NCI-H128 (cell line): ENCODE measurements around the gene PUSL1.

ENCODE experiments used
- DNase-seq: peaks from one replicate; lab custom pipeline; 2025; ENCODE audit not compliant: unreplicated experiment; lab: John Stamatoyannopoulos, UW

Gene PUSL1

DNA sequence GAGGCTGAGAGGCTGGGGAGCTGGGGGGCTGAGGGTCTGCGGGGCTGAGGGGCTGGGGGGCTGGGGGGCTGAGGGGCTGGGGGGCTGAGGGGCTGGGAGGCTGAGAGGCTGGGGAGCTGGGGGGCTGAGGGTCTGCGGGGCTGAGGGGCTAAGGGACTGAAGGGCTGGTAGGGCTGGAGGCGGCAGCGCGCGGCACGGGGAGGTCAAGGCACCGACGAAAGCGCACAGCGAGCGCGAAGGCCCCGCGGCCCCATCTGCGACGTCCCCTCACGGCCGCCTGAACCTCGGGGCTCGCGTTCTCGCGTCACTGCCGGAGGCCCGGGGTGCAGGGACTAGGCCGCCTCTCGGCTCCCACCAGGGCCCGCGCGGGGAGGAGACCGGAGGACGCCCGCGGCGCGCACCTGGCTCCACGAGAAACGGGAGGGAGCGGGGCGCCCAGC lies 15.7 kb downstream of the PUSL1 start:
- DNase-seq: no peak

GRCh38 chr1:1324524-1325287 lies 16.3 kb downstream of the PUSL1 start, which contains the start of the genes CPTP and INTS11:
Gene CPTP (plus strand): TSS chr1:1324802. CDS start chr1:1326911, 2,109 bp downstream.
Gene INTS11 (minus strand): TSS chr1:1324660. CDS start chr1:1324608, 52 bp downstream.
- DNase-seq: peak; percentile 80

DNA sequence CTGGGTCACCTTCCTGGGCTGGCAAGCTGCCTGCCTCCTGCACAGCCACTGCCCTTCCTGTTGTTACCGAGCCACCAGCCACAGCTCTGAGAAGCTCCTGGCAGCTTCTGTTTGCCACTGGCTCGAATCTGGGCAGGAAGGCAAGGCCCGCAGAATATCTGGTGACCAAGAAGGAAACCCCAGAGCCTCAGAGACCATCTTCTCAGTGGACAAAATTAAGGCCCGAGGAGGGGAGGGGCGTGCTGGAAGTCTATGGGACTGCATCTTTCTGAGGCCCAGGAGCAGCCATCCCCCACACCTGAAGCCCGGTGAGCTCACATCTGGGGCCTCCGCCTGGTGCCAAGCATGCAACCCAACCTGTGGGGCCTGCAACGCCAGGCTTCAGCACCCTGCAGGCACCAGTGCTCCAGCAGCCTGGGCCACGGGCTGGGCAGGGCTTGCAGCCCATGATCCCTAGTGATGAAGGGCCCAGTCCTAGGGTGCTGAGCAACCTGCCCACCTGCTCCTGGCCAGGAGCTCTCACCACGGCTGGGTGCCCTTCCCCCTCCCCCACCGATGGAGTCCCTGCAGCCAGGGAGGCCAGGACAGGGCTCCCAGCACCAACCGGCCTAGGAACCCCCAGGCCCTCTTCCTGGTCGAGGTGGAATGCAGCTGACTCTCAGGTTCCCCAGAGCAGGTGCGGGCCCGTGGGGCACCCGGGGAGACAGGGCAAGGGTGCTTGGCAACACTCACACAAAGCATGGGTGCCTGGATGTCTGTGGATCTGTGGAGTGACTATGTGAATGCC lies 17.1 kb downstream of the PUSL1 start:
- no peak for DNase-seq

DNA sequence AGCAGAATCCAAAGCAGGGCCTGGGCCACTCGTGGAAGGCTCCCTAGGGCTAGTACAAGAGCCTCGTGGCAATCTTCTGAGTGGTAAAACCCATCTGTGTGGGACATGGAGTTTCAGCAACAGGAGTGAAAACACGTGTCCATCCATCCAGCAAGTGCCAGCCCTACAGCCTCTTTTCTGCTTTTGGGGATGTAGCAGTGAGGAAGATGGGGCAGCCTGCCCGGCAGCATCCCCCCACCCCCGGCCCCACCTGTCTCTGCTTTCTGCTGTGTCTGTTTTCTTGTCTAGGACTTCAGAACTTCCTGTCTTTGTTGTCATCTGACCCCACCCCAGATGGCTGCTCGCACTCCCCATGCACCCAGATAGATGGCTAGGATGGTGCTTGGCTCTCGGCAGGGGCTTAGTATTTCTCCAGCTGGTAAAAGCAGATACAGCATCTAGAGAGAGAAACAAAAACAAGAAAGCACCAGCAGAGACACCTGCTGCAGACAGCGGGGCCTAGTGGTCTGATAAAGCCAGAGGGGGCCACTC lies 17.7 kb downstream of the PUSL1 start:
- no peak for DNase-seq

- no peak for DNase-seq
Measured at GRCh38 chr1:1327291-1327690, 18.9 kb downstream of the PUSL1 start.

DNA sequence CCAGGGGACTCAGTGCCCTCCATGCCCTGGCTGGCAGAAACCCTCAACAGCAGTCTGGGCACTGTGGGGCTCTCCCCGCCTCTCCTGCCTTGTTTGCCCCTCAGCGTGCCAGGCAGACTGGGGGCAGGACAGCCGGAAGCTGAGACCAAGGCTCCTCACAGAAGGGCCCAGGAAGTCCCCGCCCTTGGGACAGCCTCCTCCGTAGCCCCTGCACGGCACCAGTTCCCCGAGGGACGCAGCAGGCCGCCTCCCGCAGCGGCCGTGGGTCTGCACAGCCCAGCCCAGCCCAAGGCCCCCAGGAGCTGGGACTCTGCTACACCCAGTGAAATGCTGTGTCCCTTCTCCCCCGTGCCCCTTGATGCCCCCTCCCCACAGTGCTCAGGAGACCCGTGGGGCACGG lies 19.9 kb downstream of the PUSL1 start:
- DNase-seq: no peak

GRCh38 chr1:1329304-1330210 lies 21.2 kb downstream of the PUSL1 start:
- no peak for DNase-seq

DNA sequence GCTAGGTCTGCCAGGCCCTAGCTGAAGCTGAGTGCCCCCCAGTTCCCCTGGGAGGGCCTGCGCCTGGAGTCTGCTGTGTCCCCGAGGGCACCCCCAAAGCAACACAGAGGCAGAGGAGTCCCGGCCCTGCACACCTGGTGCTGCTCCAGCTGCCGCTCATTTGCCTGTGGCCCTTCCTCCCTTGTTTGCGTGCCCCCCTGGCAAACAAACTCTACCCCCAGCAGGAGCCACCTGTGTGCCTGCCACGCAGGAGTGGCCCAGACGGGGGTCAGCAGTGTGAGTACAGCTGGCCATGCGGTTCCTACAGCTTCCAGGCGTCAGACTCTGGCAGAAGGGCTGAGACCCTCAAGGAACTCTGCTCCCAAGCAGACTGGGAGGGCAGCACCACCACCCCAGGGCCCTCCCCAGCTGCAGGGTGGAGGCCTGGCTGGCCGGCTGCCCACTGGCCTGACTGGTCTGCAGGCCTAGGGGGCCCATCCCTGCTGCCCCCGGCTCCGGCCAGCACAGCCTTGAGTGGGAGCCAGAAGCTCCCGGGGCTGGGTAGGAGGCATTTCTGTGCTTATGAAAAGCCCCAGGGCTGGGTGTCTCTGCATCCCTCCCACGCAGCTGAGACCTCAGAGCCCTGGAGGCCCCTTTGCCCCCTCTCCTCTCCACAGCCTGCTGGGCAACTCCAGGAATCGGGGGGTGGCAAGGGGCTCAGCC lies 22.1 kb downstream of the PUSL1 start:
- DNase-seq: no peak

DNA sequence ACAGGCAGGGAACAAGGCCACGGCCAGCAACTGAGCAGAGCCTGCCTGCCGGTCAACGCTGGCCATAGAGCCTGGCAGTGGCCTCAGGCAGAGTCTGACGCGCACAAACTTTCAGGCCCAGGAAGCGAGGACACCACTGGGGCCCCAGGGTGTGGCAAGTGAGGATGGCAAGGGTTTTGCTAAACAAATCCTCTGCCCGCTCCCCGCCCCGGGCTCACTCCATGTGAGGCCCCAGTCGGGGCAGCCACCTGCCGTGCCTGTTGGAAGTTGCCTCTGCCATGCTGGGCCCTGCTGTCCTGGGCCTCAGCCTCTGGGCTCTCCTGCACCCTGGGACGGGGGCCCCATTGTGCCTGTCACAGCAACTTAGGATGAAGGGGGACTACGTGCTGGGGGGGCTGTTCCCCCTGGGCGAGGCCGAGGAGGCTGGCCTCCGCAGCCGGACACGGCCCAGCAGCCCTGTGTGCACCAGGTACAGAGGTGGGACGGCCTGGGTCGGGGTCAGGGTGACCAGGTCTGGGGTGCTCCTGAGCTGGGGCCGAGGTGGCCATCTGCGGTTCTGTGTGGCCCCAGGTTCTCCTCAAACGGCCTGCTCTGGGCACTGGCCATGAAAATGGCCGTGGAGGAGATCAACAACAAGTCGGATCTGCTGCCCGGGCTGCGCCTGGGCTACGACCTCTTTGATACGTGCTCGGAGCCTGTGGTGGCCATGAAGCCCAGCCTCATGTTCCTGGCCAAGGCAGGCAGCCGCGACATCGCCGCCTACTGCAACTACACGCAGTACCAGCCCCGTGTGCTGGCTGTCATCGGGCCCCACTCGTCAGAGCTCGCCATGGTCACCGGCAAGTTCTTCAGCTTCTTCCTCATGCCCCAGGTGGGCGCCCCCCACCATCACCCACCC lies 22.9 kb downstream of the PUSL1 start, which contains the start of gene TAS1R3:
TSS of gene TAS1R3 (plus strand) at position 213 of the 898 bp plus-strand sequence. CDS start at position 279, 66 bp downstream.
- no peak for DNase-seq

- DNase-seq: no peak
Measured at GRCh38 chr1:1332031-1332755, 23.8 kb downstream of the PUSL1 start.

- no peak for DNase-seq
Measured at GRCh38 chr1:1332774-1333480, 24.5 kb downstream of the PUSL1 start.

GRCh38 chr1:1333551-1334241 lies 25.3 kb downstream of the PUSL1 start:
- no peak for DNase-seq

DNA sequence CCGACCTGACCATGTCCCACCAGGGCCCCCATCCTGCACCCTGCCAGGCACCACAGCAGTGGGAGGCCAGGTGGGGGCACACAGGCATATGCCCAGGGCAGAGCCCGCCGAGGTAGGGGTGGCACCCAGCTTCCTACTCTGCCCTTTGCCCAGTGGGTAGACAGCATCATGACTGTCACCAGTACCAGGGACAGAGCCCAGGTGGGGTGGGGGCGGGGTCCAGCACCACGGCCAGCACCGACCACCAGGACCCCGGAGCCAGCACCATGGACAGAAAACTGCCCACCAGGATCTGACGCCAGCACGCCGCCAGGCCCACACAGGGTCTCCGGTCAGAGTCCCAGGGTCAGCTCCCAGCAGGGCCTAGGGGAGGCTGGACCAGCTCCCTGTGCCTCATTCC lies 26.4 kb downstream of the PUSL1 start:
- DNase-seq: no peak

DNA sequence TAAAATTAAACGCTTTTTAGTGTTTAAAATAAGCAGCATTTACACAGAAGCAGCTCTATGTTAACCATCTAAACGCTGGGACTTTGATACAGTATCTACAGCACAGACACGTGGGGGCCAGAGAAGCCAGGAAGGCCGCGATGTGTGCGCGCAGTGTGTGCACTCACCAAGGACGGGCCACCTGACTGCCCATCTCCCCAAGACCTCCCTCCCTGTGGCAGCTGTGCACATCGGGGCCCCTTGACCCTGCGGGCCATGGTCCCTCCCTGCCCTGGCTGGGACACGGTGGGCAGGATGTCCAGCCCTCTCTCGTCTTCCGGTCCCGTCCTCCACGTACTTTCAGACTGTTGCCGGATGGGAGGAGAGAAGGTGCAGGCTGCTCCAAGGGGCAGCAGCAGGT lies 26.9 kb downstream of the PUSL1 start:
- DNase-seq: no peak

DNA sequence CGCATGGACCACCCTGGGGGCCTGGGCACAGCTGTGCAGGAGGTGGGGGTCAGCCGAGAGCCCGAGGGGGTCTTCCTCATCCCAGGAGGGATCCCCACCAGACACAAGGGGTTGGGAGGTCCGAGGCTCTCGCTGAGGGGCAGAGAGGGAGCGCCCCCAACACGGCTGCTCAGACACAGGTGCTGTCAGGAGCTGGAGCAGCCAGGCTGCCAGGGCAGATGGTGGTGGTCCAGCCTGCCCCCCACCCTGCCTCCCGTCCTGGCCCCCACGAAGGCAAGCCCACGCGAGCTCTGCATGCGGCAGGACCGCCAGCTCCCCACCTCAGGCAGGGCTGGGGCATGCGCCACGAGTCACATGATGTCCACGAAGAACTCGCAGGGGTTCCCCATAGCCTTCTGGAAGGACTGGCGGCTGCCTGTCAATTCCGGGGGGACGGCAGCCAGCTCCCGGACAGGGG lies 27.4 kb downstream of the PUSL1 start:
- DNase-seq: no peak

GRCh38 chr1:1336446-1336845 lies 28.0 kb downstream of the PUSL1 start:
- no peak for DNase-seq
